ENCODE measurements around the gene PPP1R14D. TPM values are rescaled to one million over a fixed set of nuclear protein-coding genes. Genes with fewer than 3 reads are reported as not detected.

PPP1R14D gene
- total and polyA plus RNA-seq, 2 donors (not counting 3 experiments of a cell fraction or from before 2014, with no cell fraction given): not detected

DNA sequence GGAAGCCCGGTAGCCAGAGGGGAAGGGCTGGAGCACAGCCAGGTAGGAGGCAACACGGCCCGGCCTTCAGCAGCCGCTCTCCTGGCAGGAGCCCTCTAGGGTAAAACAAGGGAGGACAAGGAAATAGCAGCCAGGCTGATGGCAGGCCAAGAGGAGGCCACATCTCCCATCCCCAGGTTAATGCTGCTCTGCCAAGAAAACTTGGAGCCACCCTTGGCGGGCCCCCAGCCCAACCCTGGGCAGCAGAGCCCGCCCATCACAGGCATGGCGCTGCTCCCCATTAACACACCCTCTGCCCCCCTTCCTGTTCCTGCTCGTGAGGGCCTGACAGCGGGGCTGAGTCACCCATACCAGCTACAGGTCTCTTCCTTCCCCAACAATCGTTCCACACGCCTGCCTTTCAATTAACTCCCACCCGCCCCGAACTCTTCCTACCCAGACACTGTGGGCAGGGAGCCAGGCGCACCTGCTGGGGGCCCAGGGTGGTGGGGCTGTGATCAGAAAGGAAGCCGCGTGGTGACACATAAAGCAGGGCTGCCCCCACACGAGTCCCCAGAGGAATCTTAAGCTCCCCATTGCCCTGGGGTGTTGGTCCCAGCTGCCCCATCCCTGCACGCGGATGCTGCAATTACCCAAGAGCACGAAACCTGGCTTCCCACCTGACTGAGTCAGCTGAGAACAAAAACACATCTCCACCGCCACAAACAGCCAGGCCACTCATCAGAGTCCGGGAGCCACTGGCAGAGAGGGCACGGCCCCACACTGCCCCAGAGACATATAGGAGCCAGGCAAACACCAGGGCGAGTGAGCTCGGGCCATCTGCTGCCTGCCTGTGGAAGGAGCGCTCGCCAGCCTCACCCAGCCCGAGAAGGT lies 59.0 kb downstream of the PPP1R14D start, which contains the start of gene C15orf62:
TSS of gene C15orf62 (plus strand) at position 707 of the 873 bp plus-strand sequence. CDS start 516 bp downstream, outside the sequence.
- Histone ChIP-seq H2AFZ (ENCODE audit: low read depth, low read length) (peak within 1 kb of the TSS; percentile 57), H3K27ac (ENCODE audit: insufficient read depth, low read depth, low read length) (peak within 1 kb of the TSS; percentile 46), H3K9me1 (replicated peaks; ENCODE audit: control insufficient read depth, extremely low read depth, insufficient read depth, low read length) (no peaks in the 10 kb centered on the region), H3K36me3 (ENCODE audit: control insufficient read depth in 2 of 2, extremely low read depth in 1 of 2, insufficient read depth in 2 of 2, low read length in 2 of 2) (peaks cover 0 to 12% of the 10 kb centered on the region in 2 experiments), H3K9me3 (replicated peaks; ENCODE audit: control insufficient read depth, insufficient read depth, low read length) (no peaks in the 10 kb centered on the region), H3K27me3 (ENCODE audit: control insufficient read depth in 2 of 2, insufficient read depth in 2 of 2, low read length in 2 of 2) (no peaks in the 10 kb centered on the region), H3K9ac (replicated peaks; ENCODE audit: extremely low read depth, insufficient read depth, low read length) (peak within 1 kb of the TSS; percentile 24), H3K79me2 (ENCODE audit: control insufficient read depth, insufficient read depth, low read length) (no peaks in the 10 kb centered on the region), H3K4me3 (replicated peaks in 1 of 3; ENCODE audit: insufficient read depth in 1 of 3, low read depth in 1 of 3, low read length in 3 of 3) (no peak within 1 kb of the TSS), H4K20me1 (replicated peaks; ENCODE audit: control insufficient read depth, extremely low read depth, insufficient read depth, low read length) (no peaks in the 10 kb centered on the region), H3K4me1 (ENCODE audit: control insufficient read depth, extremely low read depth, insufficient read depth, low read length) (peaks cover 29% of the 10 kb centered on the region), H3K4me2 (ENCODE audit: insufficient read depth, low read length) (peak within 1 kb of the TSS; percentile 57)
- ChIA-PET POLR2A (no interaction called here), CTCF (interaction anchor here (0.9 to 2.7 kb wide), 10 partner anchors 11 to 125 kb away, joined by 3 to 22 read pairs (median 7); partner anchors contain the start of genes DNAJC17, VPS18 and ZFYVE19)
- dilution Hi-C loops (cut with MboI; ENCODE audit: extremely low pct_ligation_motif_present, low sequenced_read_pairs) (no loop called here), intact Hi-C loops (cut with micrococcal nuclease) (loop anchor here (1.0 to 2.0 kb wide), 3 partner anchors 14 to 24 kb away; partner anchors contain the start of gene RMDN3)
- DNase-seq (ENCODE audit: low read depth, low spot score) (peak; percentile 65), FAIRE-seq (peak; percentile 94)
- TF ChIP-seq FOS (IDR thresholded peaks at IDR 0.05; ENCODE audit: borderline replicate concordance, insufficient read depth, low read length) (peak; percentile 66), MYC (IDR thresholded peaks at IDR 0.05; ENCODE audit: low read depth, low read length) (no peak), JUN (IDR thresholded peaks at IDR 0.05; ENCODE audit: borderline replicate concordance, insufficient read depth, insufficient read length, low read depth) (peak; percentile 2), POLR2AphosphoS5 (IDR thresholded peaks at IDR 0.05; ENCODE audit: insufficient read depth, low read depth, low read length) (peak; percentile 23)
- TF ChIP-seq, protein P1, sequence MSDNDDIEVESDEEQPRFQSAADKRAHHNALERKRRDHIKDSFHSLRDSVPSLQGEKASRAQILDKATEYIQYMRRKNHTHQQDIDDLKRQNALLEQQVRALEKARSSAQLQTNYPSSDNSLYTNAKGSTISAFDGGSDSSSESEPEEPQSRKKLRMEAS (IDR thresholded peaks at IDR 0.05; ENCODE audit: insufficient read depth, insufficient read length): no peak
- no TSS peak for BruUV-seq (replicated peaks)

Measured in endothelial cell of umbilical vein (primary cell).